Measurements from ENCODE around the gene KCTD11.
"Not testable (repeated sequence)": the region's sequence is repeated elsewhere in the genome, so short reads cannot be mapped to it uniquely, and the experiment has no call there.

Gene KCTD11

GRCh38 chr17:7329374-7329996 is 22.5 kb upstream of the KCTD11 start:
- TF ChIP-seq, protein P1, sequence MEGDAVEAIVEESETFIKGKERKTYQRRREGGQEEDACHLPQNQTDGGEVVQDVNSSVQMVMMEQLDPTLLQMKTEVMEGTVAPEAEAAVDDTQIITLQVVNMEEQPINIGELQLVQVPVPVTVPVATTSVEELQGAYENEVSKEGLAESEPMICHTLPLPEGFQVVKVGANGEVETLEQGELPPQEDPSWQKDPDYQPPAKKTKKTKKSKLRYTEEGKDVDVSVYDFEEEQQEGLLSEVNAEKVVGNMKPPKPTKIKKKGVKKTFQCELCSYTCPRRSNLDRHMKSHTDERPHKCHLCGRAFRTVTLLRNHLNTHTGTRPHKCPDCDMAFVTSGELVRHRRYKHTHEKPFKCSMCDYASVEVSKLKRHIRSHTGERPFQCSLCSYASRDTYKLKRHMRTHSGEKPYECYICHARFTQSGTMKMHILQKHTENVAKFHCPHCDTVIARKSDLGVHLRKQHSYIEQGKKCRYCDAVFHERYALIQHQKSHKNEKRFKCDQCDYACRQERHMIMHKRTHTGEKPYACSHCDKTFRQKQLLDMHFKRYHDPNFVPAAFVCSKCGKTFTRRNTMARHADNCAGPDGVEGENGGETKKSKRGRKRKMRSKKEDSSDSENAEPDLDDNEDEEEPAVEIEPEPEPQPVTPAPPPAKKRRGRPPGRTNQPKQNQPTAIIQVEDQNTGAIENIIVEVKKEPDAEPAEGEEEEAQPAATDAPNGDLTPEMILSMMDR (conservative IDR thresholded peaks at IDR 0.05; ENCODE audit: low read depth, low read length), result no peak
- H3K4me3 ChIP-seq (ENCODE audit: low read length), result peak overlapping the region; percentile 92
- peak; percentile 99 for DNase-seq (ENCODE audit: low read depth)

- TF ChIP-seq, protein P1 (conservative IDR thresholded peaks at IDR 0.05; ENCODE audit: low read depth, low read length), result no peak
- no peak for DNase-seq (ENCODE audit: low read depth)
- H3K4me3 ChIP-seq (ENCODE audit: low read length), result peak overlapping the region; percentile 92
These were observed 21.8 kb upstream of the KCTD11 start for GRCh38 chr17:7329997-7330637.

GRCh38 chr17:7330638-7331015 is 21.3 kb upstream of the KCTD11 start:
- H3K4me3 ChIP-seq (ENCODE audit: low read length), result peak overlapping the region; percentile 92
- DNase-seq (ENCODE audit: low read depth), result no peak
- TF ChIP-seq, protein P1 (conservative IDR thresholded peaks at IDR 0.05; ENCODE audit: low read depth, low read length), result no peak

DNA sequence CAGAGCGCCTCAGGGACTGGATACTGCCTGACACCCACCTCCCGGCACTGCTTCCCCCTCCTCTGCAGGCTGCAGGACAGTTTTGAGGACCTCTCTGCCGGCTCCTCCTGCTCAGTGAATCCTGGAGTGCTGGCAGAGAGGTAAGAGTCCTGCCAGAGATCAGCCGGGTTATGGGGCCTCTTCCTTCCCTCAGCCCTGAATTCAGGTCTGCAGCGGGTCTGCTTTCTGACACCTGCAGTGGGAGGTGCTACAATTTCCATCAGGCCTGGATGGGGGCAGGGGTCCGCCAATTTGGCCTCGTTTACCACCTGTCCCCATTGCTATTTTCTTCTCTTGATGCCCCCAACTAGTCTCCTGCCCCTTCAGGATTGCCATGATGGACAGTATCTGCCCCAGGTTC is 19.9 kb upstream of the KCTD11 start:
- DNase-seq (ENCODE audit: low read depth), result no peak
- TF ChIP-seq, protein P1 (conservative IDR thresholded peaks at IDR 0.05; ENCODE audit: low read depth, low read length), result no peak
- H3K4me3 ChIP-seq (ENCODE audit: low read length), result no peak overlapping the region

DNA sequence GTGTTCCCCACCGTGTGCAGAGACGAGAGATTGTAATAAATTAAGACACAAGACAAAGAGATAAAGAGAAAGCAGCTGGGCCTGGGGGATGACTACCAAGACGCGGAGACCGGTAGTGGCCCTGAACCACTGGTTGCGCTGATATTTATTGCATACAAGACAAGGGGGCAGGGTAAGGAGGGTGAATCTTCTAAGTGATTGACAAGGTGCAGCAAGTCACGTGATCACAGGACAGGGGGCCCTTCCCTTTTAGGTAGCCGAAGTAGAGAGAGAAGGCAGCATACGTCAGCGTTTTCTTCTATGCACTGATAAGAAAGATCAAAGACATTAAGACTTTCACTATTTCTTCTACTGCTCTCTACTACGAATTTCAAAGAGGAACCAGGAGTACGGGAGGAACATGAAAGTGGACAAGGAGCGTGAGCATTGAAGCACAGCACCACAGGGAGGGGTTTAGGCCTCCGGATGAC is 19.3 kb upstream of the KCTD11 start:
- not testable (repeated sequence) for DNase-seq (ENCODE audit: low read depth); H3K4me3 ChIP-seq (ENCODE audit: low read length)

DNA sequence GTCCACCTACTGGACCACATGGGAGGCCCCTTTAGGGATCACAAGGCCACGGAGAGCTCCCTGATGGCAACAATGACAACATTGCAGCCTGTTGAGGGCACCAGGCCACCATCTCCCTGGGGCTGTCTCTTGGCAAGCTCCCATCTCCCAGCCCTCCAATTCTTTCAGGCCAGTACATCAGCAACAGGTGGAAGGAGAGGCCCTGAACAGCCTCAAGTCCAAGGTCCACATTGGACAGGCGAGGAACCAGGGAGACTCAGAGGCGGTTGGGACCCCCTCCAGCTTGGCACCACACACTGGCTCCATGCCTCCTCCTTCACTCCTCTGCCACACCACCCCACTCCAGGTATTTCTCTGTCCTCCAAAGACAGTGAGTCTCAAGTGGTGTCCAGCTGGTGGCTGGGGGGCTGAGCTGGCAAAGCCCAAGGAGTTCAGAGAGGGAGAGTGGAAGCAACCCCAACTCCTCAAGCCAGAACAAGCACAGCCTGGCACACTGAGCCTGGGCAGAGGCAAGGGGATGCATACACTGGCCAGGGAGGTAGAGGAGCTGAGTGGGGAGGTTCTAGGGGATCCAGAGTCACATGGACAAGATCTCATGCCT is 16.9 kb upstream of the KCTD11 start:
- no peak overlapping the region for H3K4me3 ChIP-seq (ENCODE audit: low read length)
- TF ChIP-seq, protein P1 (conservative IDR thresholded peaks at IDR 0.05; ENCODE audit: low read depth, low read length), result no peak
- DNase-seq (ENCODE audit: low read depth), result no peak

DNA sequence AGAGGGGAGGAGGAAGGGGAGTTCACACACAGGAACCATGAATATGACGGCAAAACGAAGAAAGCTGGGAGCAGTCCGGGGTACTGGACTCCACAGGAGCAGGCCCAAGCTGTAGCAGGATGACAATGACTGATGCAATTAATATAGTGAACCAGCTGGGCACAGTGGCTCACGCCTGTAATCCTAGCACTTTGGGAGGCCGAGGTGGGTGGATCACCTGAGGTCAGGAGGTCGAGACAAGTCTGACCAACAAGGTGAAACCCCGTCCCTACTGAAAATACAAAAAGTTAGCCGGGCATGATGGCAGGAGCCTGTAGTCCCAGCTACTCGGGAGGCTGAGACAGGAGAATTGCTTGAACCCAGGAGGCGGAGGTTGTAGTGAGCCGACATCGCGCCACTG is 16.2 kb upstream of the KCTD11 start:
- H3K4me3 ChIP-seq (ENCODE audit: low read length); DNase-seq (ENCODE audit: low read depth): not testable (repeated sequence)
